Gastrocnemius medialis (tissue), 4 donors: ENCODE data around the gene FRY.

Experiments
- CTCF ChIP-seq, 5 experiments: fragments of 450-650 bp in 3 of 5; fragments of 200-600 bp in 2 of 5; sonication (generic) in 2 of 5; IDR thresholded peaks in 4 of 5; conservative IDR thresholded peaks in 1 of 5; 1 replicate in 4 of 5; 2 replicates in 1 of 5; pipeline ENCODE4 v1.5.1; 2016 to 2019; ENCODE audit warnings: antibody characterized with exemption in 5 of 5, mild to moderate bottlenecking in 3 of 5, moderate library complexity in 3 of 5
- POLR2A ChIP-seq, 2 donors: fragments of 450-650 bp; IDR thresholded peaks; one replicate each; pipeline ENCODE4 v1.6.1; 2017; ENCODE audit warnings: antibody characterized with exemption in 2 of 2, mild to moderate bottlenecking in 2 of 2, moderate library complexity in 2 of 2

GRCh38 chr13:32031815-32032370 lies 319 bp downstream of the FRY start:
- TF ChIP-seq CTCF (IDR thresholded peaks at IDR 0.05 in 4 of 5, conservative IDR thresholded peaks at IDR 0.05 in 1 of 5): no peak
- no peak for TF ChIP-seq POLR2A (IDR thresholded peaks at IDR 0.05)
